GM19395 (cell line): ENCODE measurements around the gene PPP6R1.

Experiments
- ATAC-seq: cut with Tn5 transposase; IDR thresholded peaks from one replicate; pipeline ENCODE4 v1.9.1; 2021; ENCODE audit warnings: mild to moderate bottlenecking, moderate library complexity; ENCODE audit not compliant: unreplicated experiment

PPP6R1 gene

GRCh38 chr19:55258828-55259539 lies at the start of gene PPP6R1:
PPP6R1 (minus strand) TSS chr19:55259017; CDS start chr19:55247103, 11,914 bp downstream.
- ATAC-seq: peak; percentile 75

- no peak for ATAC-seq
Measured at GRCh38 chr19:55308281-55308680, 49.5 kb upstream of the PPP6R1 start.

GRCh38 chr19:55306712-55307111 lies 47.9 kb upstream of the PPP6R1 start:
- ATAC-seq: no peak

GRCh38 chr19:55305983-55306562 lies 47.3 kb upstream of the PPP6R1 start:
- ATAC-seq: no peak

- ATAC-seq: no peak
Measured at GRCh38 chr19:55305491-55305890, 46.7 kb upstream of the PPP6R1 start.

GRCh38 chr19:55304980-55305379 lies 46.2 kb upstream of the PPP6R1 start:
- no peak for ATAC-seq

- no peak for ATAC-seq
Measured at GRCh38 chr19:55304279-55304978, 45.6 kb upstream of the PPP6R1 start.

GRCh38 chr19:55303477-55303876 lies 44.7 kb upstream of the PPP6R1 start:
- ATAC-seq: no peak

GRCh38 chr19:55302318-55302703 lies 43.5 kb upstream of the PPP6R1 start:
- no peak for ATAC-seq

- ATAC-seq: peak; percentile 69
Measured at GRCh38 chr19:55301459-55302317, 42.9 kb upstream of the PPP6R1 start.

- ATAC-seq: no peak
Measured at GRCh38 chr19:55300886-55301458, 42.2 kb upstream of the PPP6R1 start.

GRCh38 chr19:55299991-55300390 lies 41.2 kb upstream of the PPP6R1 start:
- ATAC-seq: no peak

GRCh38 chr19:55297267-55297666 lies 38.5 kb upstream of the PPP6R1 start:
- ATAC-seq: no peak

GRCh38 chr19:55289117-55289796 lies 30.4 kb upstream of the PPP6R1 start:
- ATAC-seq: no peak

- ATAC-seq: no peak
Measured at GRCh38 chr19:55287361-55288079, 28.7 kb upstream of the PPP6R1 start.

- ATAC-seq: no peak
Measured at GRCh38 chr19:55285229-55285890, 26.5 kb upstream of the PPP6R1 start.

- no peak for ATAC-seq
Measured at GRCh38 chr19:55284405-55285058, 25.7 kb upstream of the PPP6R1 start.

GRCh38 chr19:55283548-55284377 lies 24.9 kb upstream of the PPP6R1 start, which contains the start of gene BRSK1:
BRSK1 (plus strand) TSS chr19:55283997; CDS start chr19:55284443, 446 bp downstream.
- no peak for ATAC-seq
